ENCODE measurements around the gene CNOT3. TPM values are rescaled to one million over a fixed set of nuclear protein-coding genes. Genes with fewer than 3 reads are reported as not detected.

CNOT3 gene
- total and polyA plus RNA-seq, 2 experiments from 2014 or later = 39.7 to 47.0 TPM

- H3F3A ChIP-seq (replicated peaks; ENCODE audit: low read depth) = peaks cover 13% of the 10 kb centered on the region
- H2AFZ ChIP-seq = peak overlapping the region; percentile 0; the same call in 1 of the 2 replicates
- H3K36me3 ChIP-seq (ENCODE audit: insufficient read depth) = no peaks in the 10 kb centered on the region
- ATAC-seq (peak; percentile 0; the same call in 1 of the 3 replicates), DNase-seq (ENCODE audit: low spot score) (peak; percentile 61)
- peaks cover 7% of the 10 kb centered on the region for H3K4me1 ChIP-seq (ENCODE audit: insufficient read depth)
- H3K4me2 ChIP-seq = peak overlapping the region; percentile 93
- TF ChIP-seq STAT1 (IDR thresholded peaks at IDR 0.05; ENCODE audit: unreplicated experiment) (no peak), ZNF114 (CRISPR knock-in tag; IDR thresholded peaks at IDR 0.05) (no peak), CREB1 (CRISPR knock-in tag; IDR thresholded peaks at IDR 0.05; ENCODE audit: low read depth) (no peak), CTCF (conservative IDR thresholded peaks at IDR 0.05; ENCODE audit: low read depth in 2 of 2) (no peak), ZNF331 (CRISPR knock-in tag; IDR thresholded peaks at IDR 0.05; ENCODE audit: low read depth) (no peak), REST (IDR thresholded peaks at IDR 0.05; ENCODE audit: unreplicated experiment) (no peak), EZH2 (IDR thresholded peaks at IDR 0.05; ENCODE audit: low read depth, unreplicated experiment) (no peak), NANOG (IDR thresholded peaks at IDR 0.05; ENCODE audit: borderline replicate concordance) (no peak), JUNB (IDR thresholded peaks at IDR 0.05; ENCODE audit: unreplicated experiment) (no peak), EZH2phosphoT487 (IDR thresholded peaks at IDR 0.05; ENCODE audit: unreplicated experiment) (no peak), ETS1 (IDR thresholded peaks at IDR 0.05) (no peak), POLR2AphosphoS5 (IDR thresholded peaks at IDR 0.05; ENCODE audit: low read depth) (no peak)
- TF ChIP-seq, protein P1, sequence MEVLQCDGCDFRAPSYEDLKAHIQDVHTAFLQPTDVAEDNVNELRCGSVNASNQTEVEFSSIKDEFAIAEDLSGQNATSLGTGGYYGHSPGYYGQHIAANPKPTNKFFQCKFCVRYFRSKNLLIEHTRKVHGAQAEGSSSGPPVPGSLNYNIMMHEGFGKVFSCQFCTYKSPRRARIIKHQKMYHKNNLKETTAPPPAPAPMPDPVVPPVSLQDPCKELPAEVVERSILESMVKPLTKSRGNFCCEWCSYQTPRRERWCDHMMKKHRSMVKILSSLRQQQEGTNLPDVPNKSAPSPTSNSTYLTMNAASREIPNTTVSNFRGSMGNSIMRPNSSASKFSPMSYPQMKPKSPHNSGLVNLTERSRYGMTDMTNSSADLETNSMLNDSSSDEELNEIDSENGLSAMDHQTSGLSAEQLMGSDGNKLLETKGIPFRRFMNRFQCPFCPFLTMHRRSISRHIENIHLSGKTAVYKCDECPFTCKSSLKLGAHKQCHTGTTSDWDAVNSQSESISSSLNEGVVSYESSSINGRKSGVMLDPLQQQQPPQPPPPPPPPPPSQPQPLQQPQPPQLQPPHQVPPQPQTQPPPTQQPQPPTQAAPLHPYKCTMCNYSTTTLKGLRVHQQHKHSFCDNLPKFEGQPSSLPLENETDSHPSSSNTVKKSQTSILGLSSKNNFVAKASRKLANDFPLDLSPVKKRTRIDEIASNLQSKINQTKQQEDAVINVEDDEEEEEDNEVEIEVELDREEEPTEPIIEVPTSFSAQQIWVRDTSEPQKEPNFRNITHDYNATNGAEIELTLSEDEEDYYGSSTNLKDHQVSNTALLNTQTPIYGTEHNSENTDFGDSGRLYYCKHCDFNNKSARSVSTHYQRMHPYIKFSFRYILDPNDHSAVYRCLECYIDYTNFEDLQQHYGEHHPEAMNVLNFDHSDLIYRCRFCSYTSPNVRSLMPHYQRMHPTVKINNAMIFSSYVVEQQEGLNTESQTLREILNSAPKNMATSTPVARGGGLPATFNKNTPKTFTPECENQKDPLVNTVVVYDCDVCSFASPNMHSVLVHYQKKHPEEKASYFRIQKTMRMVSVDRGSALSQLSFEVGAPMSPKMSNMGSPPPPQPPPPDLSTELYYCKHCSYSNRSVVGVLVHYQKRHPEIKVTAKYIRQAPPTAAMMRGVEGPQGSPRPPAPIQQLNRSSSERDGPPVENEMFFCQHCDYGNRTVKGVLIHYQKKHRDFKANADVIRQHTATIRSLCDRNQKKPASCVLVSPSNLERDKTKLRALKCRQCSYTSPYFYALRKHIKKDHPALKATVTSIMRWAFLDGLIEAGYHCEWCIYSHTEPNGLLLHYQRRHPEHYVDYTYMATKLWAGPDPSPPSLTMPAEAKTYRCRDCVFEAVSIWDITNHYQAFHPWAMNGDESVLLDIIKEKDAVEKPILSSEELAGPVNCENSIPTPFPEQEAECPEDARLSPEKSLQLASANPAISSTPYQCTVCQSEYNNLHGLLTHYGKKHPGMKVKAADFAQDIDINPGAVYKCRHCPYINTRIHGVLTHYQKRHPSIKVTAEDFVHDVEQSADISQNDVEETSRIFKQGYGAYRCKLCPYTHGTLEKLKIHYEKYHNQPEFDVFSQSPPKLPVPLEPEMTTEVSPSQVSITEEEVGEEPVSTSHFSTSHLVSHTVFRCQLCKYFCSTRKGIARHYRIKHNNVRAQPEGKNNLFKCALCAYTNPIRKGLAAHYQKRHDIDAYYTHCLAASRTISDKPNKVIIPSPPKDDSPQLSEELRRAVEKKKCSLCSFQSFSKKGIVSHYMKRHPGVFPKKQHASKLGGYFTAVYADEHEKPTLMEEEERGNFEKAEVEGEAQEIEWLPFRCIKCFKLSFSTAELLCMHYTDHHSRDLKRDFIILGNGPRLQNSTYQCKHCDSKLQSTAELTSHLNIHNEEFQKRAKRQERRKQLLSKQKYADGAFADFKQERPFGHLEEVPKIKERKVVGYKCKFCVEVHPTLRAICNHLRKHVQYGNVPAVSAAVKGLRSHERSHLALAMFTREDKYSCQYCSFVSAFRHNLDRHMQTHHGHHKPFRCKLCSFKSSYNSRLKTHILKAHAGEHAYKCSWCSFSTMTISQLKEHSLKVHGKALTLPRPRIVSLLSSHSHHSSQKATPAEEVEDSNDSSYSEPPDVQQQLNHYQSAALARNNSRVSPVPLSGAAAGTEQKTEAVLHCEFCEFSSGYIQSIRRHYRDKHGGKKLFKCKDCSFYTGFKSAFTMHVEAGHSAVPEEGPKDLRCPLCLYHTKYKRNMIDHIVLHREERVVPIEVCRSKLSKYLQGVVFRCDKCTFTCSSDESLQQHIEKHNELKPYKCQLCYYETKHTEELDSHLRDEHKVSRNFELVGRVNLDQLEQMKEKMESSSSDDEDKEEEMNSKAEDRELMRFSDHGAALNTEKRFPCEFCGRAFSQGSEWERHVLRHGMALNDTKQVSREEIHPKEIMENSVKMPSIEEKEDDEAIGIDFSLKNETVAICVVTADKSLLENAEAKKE (CRISPR knock-in tag; IDR thresholded peaks at IDR 0.05) = no peak
- H4K20me1 ChIP-seq (replicated peaks; ENCODE audit: insufficient read depth) = peaks cover 27% of the 10 kb centered on the region
- peaks cover 20% of the 10 kb centered on the region for H3K27me3 Mint-ChIP-seq (ENCODE audit: insufficient read depth, low read depth, poor library complexity)
- peaks cover 33% of the 10 kb centered on the region for H3K79me2 ChIP-seq (replicated peaks; ENCODE audit: insufficient read depth)
- peak overlapping the region; percentile 29 for H3K27ac ChIP-seq (ENCODE audit: low read depth)
- peaks cover 7% of the 10 kb centered on the region for H3K9me3 Mint-ChIP-seq
- no peaks in the 10 kb centered on the region for H3K27me3 ChIP-seq (ENCODE audit: insufficient read depth)
- no peaks in the 10 kb centered on the region for H3K9me2 ChIP-seq (ENCODE audit: insufficient read depth)
- H3K4me3 ChIP-seq = peak overlapping the region; percentile 79
- peaks cover 30% of the 10 kb centered on the region for H3K36me3 Mint-ChIP-seq (ENCODE audit: low read depth)
- peaks cover 33% of the 10 kb centered on the region for H3K4me1 Mint-ChIP-seq
- peak overlapping the region; percentile 93 for H3K27ac Mint-ChIP-seq
- H3K4me3 Mint-ChIP-seq = peak overlapping the region; percentile 86
Measured at GRCh38 chr19:54136086-54136863, 1.3 kb upstream of the CNOT3 start.
